HEK293T (cell line): ENCODE results near the gene SMARCD2.

Experiments used
- ARNT ChIP-seq: fragments of 450-650 bp; IDR thresholded peaks from 2 replicates; pipeline ENCODE4 v1.6.1; 2017; ENCODE audit warnings: mild to moderate bottlenecking
- BHLHE40 ChIP-seq: fragments of 450-650 bp; IDR thresholded peaks from 2 replicates; pipeline ENCODE4 v1.6.1; 2016; ENCODE audit warnings: mild to moderate bottlenecking, moderate library complexity, borderline replicate concordance
- CTBP1 ChIP-seq: fragments of 450-650 bp; IDR thresholded peaks from 2 replicates; pipeline ENCODE4 v1.6.1; 2016; ENCODE audit warnings: borderline replicate concordance
- ELF4 ChIP-seq: fragments of 450-650 bp; IDR thresholded peaks from 2 replicates; pipeline ENCODE4 v1.6.1; 2017; ENCODE audit warnings: antibody characterized with exemption
- FOXK2 ChIP-seq: fragments of 450-650 bp; IDR thresholded peaks from 2 replicates; pipeline ENCODE4 v1.6.1; 2016; ENCODE audit warnings: mild to moderate bottlenecking
- FOXM1 ChIP-seq: fragments of 450-650 bp; IDR thresholded peaks from 2 replicates; pipeline ENCODE4 v1.6.1; 2017; ENCODE audit warnings: mild to moderate bottlenecking, borderline replicate concordance
- HDGF ChIP-seq: fragments of 450-650 bp; IDR thresholded peaks from 2 replicates; pipeline ENCODE4 v1.6.1; 2017; ENCODE audit warnings: antibody characterized with exemption, borderline replicate concordance
- LEF1 ChIP-seq: fragments of 450-650 bp; IDR thresholded peaks from 2 replicates; pipeline ENCODE4 v1.6.1; 2017; ENCODE audit warnings: mild to moderate bottlenecking, borderline replicate concordance
- NFRKB ChIP-seq: fragments of 450-650 bp; IDR thresholded peaks from 2 replicates; pipeline ENCODE4 v1.6.1; 2016; ENCODE audit warnings: mild to moderate bottlenecking, moderate library complexity
- SP1 ChIP-seq: fragments of 450-650 bp; IDR thresholded peaks from 2 replicates; pipeline ENCODE4 v1.6.1; 2017
- SUZ12 ChIP-seq: fragments of 450-650 bp; IDR thresholded peaks from 2 replicates; pipeline ENCODE4 v1.6.1; 2016; ENCODE audit warnings: mild to moderate bottlenecking
- ZNF384 ChIP-seq: fragments of 450-650 bp; IDR thresholded peaks from 2 replicates; pipeline ENCODE4 v1.6.1; 2016

GRCh38 chr17:63847525-63848249 is 5.2 kb upstream of the SMARCD2 start:
- TF ChIP-seq SUZ12 (no peak), ZNF384 (no peak), ARNT (no peak), HDGF (no peak), FOXM1 (no peak), FOXK2 (no peak), CTBP1 (no peak), SP1 (no peak), LEF1 (no peak), BHLHE40 (no peak), NFRKB (no peak), ELF4 (no peak)
